ENCODE results near the gene CES2. TPM values are rescaled to one million over a fixed set of nuclear protein-coding genes. Genes with fewer than 3 reads are reported as not detected.
"Not testable (repeated sequence)": the region's sequence is repeated elsewhere in the genome, so short reads cannot be mapped to it uniquely, and the experiment has no call there.

CES2 gene
- total RNA-seq, 1 experiment from 2014 or later = 13.3 TPM

DNA sequence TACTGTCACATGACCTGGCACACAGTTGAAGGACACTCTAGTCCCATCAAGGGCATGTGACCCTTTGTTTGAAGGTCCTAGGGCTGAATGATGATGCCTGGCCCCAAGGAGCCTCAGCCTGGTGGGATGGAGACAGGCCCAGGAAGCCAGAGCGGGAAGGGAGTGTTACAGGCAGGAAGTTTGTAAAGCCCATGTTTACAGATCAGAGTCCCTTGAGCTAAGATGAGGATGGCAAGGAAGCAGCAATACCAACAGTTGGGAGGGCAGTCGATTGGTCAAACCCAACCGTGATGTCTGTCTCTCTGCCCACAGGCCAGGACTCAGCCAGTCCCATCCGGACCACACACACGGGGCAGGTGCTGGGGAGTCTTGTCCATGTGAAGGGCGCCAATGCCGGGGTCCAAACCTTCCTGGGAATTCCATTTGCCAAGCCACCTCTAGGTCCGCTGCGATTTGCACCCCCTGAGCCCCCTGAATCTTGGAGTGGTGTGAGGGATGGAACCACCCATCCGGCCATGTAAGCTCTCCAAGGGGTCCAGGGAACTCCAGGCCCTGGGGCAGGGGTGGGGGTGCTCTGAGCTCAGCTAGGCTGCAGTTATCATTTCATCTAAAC, 2.5 kb downstream of the CES2 start:
- peaks cover 9% of the 10 kb centered on the region; the same call in 1 of the 2 replicates for H4K20me1 ChIP-seq (ENCODE audit: insufficient read depth, low read depth, low read length)
- H3K9me3 ChIP-seq (ENCODE audit: low read length) = no peaks in the 10 kb centered on the region
- 0 out of 2 replicates have a peak, but pooled peaks cover 2% of the 10 kb centered on the region for H3K36me3 ChIP-seq (ENCODE audit: insufficient read depth, low read length)
- DNase-seq = no peak
- peaks cover 19% of the 10 kb centered on the region for H3K4me1 ChIP-seq (ENCODE audit: low read length)
- no peak overlapping the region for H3K9ac ChIP-seq (ENCODE audit: low read length)
- H3K4me3 ChIP-seq (ENCODE audit: low read length) = no peak overlapping the region
- H2AFZ ChIP-seq (ENCODE audit: low read length) = no peak overlapping the region
- no peaks in the 10 kb centered on the region for H3K27me3 ChIP-seq (ENCODE audit: low read length)
- peaks cover 37% of the 10 kb centered on the region for H3K79me2 ChIP-seq (ENCODE audit: low read length)
- H3K27ac ChIP-seq (ENCODE audit: low read length) = no peak overlapping the region
- no peaks in the 10 kb centered on the region for H3K9me2 ChIP-seq (replicated peaks; ENCODE audit: insufficient read depth, low read length)
- H3K4me2 ChIP-seq (ENCODE audit: low read depth, low read length, poor library complexity, severe bottlenecking) = no peak overlapping the region

DNA sequence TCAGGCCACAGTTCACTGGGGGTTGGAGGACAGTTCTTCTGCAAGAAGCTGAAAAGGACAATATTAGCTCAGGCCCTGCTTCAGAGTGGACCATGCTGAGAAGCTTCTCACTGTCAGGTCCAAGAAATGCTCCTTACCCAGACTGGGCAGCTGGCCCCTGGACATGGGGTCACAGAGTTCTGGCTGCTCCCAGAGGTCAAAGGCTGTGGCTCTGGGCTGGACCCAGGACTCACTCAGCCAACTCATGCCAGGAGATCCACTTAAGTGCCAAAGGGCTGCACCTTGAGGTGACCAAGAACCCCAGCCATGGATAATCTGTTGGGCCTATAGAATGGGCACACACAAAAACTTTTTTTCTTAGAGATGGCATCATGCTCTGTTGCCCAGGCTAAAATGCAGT, 4.0 kb downstream of the CES2 start:
- Histone ChIP-seq H3K27me3 (ENCODE audit: low read length) (no peaks in the 10 kb centered on the region), H3K9me2 (replicated peaks; ENCODE audit: insufficient read depth, low read length) (no peaks in the 10 kb centered on the region), H3K9me3 (ENCODE audit: low read length) (no peaks in the 10 kb centered on the region), H3K4me2 (ENCODE audit: low read depth, low read length, poor library complexity, severe bottlenecking) (no peak overlapping the region), H3K79me2 (ENCODE audit: low read length) (peaks cover 23% of the 10 kb centered on the region), H3K27ac (ENCODE audit: low read length) (no peak overlapping the region), H3K4me3 (ENCODE audit: low read length) (no peak overlapping the region), H3K9ac (ENCODE audit: low read length) (no peak overlapping the region), H3K4me1 (ENCODE audit: low read length) (peaks cover 11% of the 10 kb centered on the region), H3K36me3 (ENCODE audit: insufficient read depth, low read length) (0 out of 2 replicates have a peak, but pooled peaks cover 2% of the 10 kb centered on the region), H2AFZ (ENCODE audit: low read length) (no peak overlapping the region), H4K20me1 (ENCODE audit: insufficient read depth, low read depth, low read length) (no peaks in the 10 kb centered on the region)
- DNase-seq = no peak

DNA sequence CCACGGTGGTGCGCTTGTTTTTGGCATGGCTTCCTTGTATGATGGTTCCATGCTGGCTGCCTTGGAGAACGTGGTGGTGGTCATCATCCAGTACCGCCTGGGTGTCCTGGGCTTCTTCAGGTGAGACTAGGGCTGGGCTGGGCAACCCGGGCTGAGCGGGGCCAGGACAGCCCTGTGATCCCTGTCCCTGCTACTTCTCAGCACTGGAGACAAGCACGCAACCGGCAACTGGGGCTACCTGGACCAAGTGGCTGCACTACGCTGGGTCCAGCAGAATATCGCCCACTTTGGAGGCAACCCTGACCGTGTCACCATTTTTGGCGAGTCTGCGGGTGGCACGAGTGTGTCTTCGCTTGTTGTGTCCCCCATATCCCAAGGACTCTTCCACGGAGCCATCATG, 4.9 kb downstream of the CES2 start:
- Histone ChIP-seq H3K4me1 (ENCODE audit: low read length) (peaks cover 8% of the 10 kb centered on the region), H3K36me3 (ENCODE audit: insufficient read depth, low read length) (0 out of 2 replicates have a peak, but pooled peaks cover 2% of the 10 kb centered on the region), H3K27me3 (ENCODE audit: low read length) (no peaks in the 10 kb centered on the region), H3K27ac (ENCODE audit: low read length) (no peak overlapping the region), H3K9me2 (replicated peaks; ENCODE audit: insufficient read depth, low read length) (no peaks in the 10 kb centered on the region), H2AFZ (ENCODE audit: low read length) (no peak overlapping the region), H3K9me3 (ENCODE audit: low read length) (no peaks in the 10 kb centered on the region), H3K4me2 (ENCODE audit: low read depth, low read length, poor library complexity, severe bottlenecking) (no peak overlapping the region), H3K79me2 (ENCODE audit: low read length) (peaks cover 14% of the 10 kb centered on the region), H3K4me3 (ENCODE audit: low read length) (no peak overlapping the region), H3K9ac (ENCODE audit: low read length) (no peak overlapping the region), H4K20me1 (ENCODE audit: insufficient read depth, low read depth, low read length) (no peaks in the 10 kb centered on the region)
- DNase-seq = no peak

- Histone ChIP-seq H3K9me3 (ENCODE audit: low read length) (no peaks in the 10 kb centered on the region), H2AFZ (ENCODE audit: low read length) (no peak overlapping the region), H3K27me3 (ENCODE audit: low read length) (no peaks in the 10 kb centered on the region), H3K4me1 (ENCODE audit: low read length) (peaks cover 3% of the 10 kb centered on the region; the same call in 1 of the 2 replicates), H3K27ac (ENCODE audit: low read length) (no peak overlapping the region), H3K4me2 (ENCODE audit: low read depth, low read length, poor library complexity, severe bottlenecking) (no peak overlapping the region), H3K4me3 (ENCODE audit: low read length) (no peak overlapping the region), H3K79me2 (ENCODE audit: low read length) (no peaks in the 10 kb centered on the region), H3K9me2 (replicated peaks; ENCODE audit: insufficient read depth, low read length) (no peaks in the 10 kb centered on the region), H3K9ac (ENCODE audit: low read length) (no peak overlapping the region), H3K36me3 (ENCODE audit: insufficient read depth, low read length) (0 out of 2 replicates have a peak, but pooled peaks cover 2% of the 10 kb centered on the region), H4K20me1 (ENCODE audit: insufficient read depth, low read depth, low read length) (no peaks in the 10 kb centered on the region)
- no peak for DNase-seq
Observed at GRCh38 chr16:66942981-66943380, 7.7 kb downstream of the CES2 start.

- Histone ChIP-seq H4K20me1 (ENCODE audit: insufficient read depth, low read depth, low read length) (no peaks in the 10 kb centered on the region), H3K9me2 (replicated peaks; ENCODE audit: insufficient read depth, low read length) (no peaks in the 10 kb centered on the region), H3K27me3 (ENCODE audit: low read length) (no peaks in the 10 kb centered on the region), H3K4me3 (ENCODE audit: low read length) (no peak overlapping the region), H3K9me3 (ENCODE audit: low read length) (no peaks in the 10 kb centered on the region), H3K9ac (ENCODE audit: low read length) (no peak overlapping the region), H3K36me3 (ENCODE audit: insufficient read depth, low read length) (0 out of 2 replicates have a peak, but pooled peaks cover 2% of the 10 kb centered on the region), H2AFZ (ENCODE audit: low read length) (no peak overlapping the region), H3K79me2 (ENCODE audit: low read length) (no peaks in the 10 kb centered on the region), H3K4me2 (ENCODE audit: low read depth, low read length, poor library complexity, severe bottlenecking) (no peak overlapping the region), H3K4me1 (ENCODE audit: low read length) (peaks cover 3% of the 10 kb centered on the region; the same call in 1 of the 2 replicates), H3K27ac (ENCODE audit: low read length) (no peak overlapping the region)
- DNase-seq = no peak
Observed at GRCh38 chr16:66943426-66944053, 8.2 kb downstream of the CES2 start.

DNA sequence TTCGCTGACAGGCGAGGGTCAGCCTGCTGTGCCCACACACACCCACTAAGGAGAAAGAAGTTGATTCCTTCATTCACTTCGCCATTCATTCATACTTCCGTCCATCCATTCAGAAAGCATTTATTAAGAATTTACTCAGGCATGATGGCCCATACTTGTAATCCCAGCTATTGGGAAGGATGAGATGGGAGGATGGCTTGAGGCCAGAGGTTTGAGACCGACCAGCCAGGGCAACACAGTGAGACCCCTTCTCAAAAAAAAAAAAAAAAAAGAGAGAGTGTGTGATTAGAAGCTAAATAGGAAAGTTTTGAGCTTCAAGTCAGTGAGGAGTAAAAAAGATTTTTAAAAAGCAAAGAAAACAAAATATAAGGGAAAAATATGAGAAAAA, 8.7 kb downstream of the CES2 start:
- Histone ChIP-seq H3K9ac (ENCODE audit: low read length) (no peak overlapping the region), H3K79me2 (ENCODE audit: low read length) (no peaks in the 10 kb centered on the region), H3K4me1 (ENCODE audit: low read length) (peaks cover 3% of the 10 kb centered on the region; the same call in 1 of the 2 replicates), H3K4me2 (ENCODE audit: low read depth, low read length, poor library complexity, severe bottlenecking) (no peak overlapping the region), H3K9me3 (ENCODE audit: low read length) (no peaks in the 10 kb centered on the region), H3K27ac (ENCODE audit: low read length) (no peak overlapping the region), H3K4me3 (ENCODE audit: low read length) (no peak overlapping the region), H2AFZ (ENCODE audit: low read length) (no peak overlapping the region), H3K36me3 (ENCODE audit: insufficient read depth, low read length) (0 out of 2 replicates have a peak, but pooled peaks cover 2% of the 10 kb centered on the region), H4K20me1 (ENCODE audit: insufficient read depth, low read depth, low read length) (no peaks in the 10 kb centered on the region), H3K9me2 (replicated peaks; ENCODE audit: insufficient read depth, low read length) (no peaks in the 10 kb centered on the region), H3K27me3 (ENCODE audit: low read length) (no peaks in the 10 kb centered on the region)
- no peak for DNase-seq

- H3K27me3 ChIP-seq (ENCODE audit: low read length); H3K27ac ChIP-seq (ENCODE audit: low read length); H3K9me2 ChIP-seq (replicated peaks; ENCODE audit: insufficient read depth, low read length); H3K4me2 ChIP-seq (ENCODE audit: low read depth, low read length, poor library complexity, severe bottlenecking); H3K9me3 ChIP-seq (ENCODE audit: low read length); H3K4me3 ChIP-seq (ENCODE audit: low read length); H3K79me2 ChIP-seq (ENCODE audit: low read length); H3K36me3 ChIP-seq (ENCODE audit: insufficient read depth, low read length); H4K20me1 ChIP-seq (ENCODE audit: insufficient read depth, low read depth, low read length); DNase-seq; H3K9ac ChIP-seq (ENCODE audit: low read length); H2AFZ ChIP-seq (ENCODE audit: low read length); H3K4me1 ChIP-seq (ENCODE audit: low read length): not testable (repeated sequence)
Observed at GRCh38 chr16:66944971-66945370, 9.7 kb downstream of the CES2 start.

GRCh38 chr16:66945939-66946338, 10.6 kb downstream of the CES2 start:
- H3K27ac ChIP-seq (ENCODE audit: low read length) = no peak overlapping the region
- H3K36me3 ChIP-seq (ENCODE audit: insufficient read depth, low read length) = no peaks in the 10 kb centered on the region
- H4K20me1 ChIP-seq (ENCODE audit: insufficient read depth, low read depth, low read length) = no peaks in the 10 kb centered on the region
- H3K4me2 ChIP-seq (ENCODE audit: low read depth, low read length, poor library complexity, severe bottlenecking) = no peak overlapping the region
- H3K4me1 ChIP-seq (ENCODE audit: low read length) = peaks cover 3% of the 10 kb centered on the region; the same call in 1 of the 2 replicates
- DNase-seq = no peak
- no peaks in the 10 kb centered on the region for H3K27me3 ChIP-seq (ENCODE audit: low read length)
- H3K4me3 ChIP-seq (ENCODE audit: low read length) = no peak overlapping the region
- H2AFZ ChIP-seq (ENCODE audit: low read length) = no peak overlapping the region
- no peaks in the 10 kb centered on the region for H3K9me3 ChIP-seq (ENCODE audit: low read length)
- no peaks in the 10 kb centered on the region for H3K79me2 ChIP-seq (ENCODE audit: low read length)
- no peaks in the 10 kb centered on the region for H3K9me2 ChIP-seq (replicated peaks; ENCODE audit: insufficient read depth, low read length)
- no peak overlapping the region for H3K9ac ChIP-seq (ENCODE audit: low read length)

All from Karpas-422 (cell line).